ENCODE measurements around the gene FGF12.

The FGF12 gene

DNA sequence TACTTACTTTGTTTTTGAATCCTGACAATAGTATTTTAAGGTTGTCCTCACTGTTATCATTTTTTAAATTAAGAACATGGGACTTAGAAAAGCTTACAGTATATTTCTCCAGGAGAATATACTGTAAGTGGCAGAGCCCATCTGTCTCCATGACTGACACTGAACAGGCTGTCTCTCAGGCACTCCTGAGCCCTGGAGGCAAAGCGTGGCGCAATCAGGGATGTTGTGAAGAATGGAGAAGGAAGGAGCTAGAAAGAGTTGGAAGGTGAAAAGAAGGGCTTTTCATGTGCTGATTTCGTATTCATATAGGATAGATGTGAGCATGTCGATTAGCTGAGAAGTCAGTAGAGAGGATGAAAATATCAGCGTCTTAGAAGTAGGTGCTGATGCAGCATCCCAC is 41.5 kb downstream of the FGF12 start:
- Histone ChIP-seq H3K9ac (ENCODE audit: low read length) (no peak overlapping the region), H3K23ac (ENCODE audit: low read length) (no peak overlapping the region)
- no CpG with 5 or more reads among the region's 5 CpGs for WGBS (ENCODE audit: extremely low coverage, insufficient coverage, insufficient read length)

GRCh38 chr3:192684151-192684550 is 43.2 kb downstream of the FGF12 start:
- Histone ChIP-seq H4K91ac (ENCODE audit: low read depth, low read length) (no peak overlapping the region), H3K9ac (ENCODE audit: low read length) (no peak overlapping the region), H4K8ac (ENCODE audit: low read depth, low read length) (no peak overlapping the region), H3K4ac (ENCODE audit: low read depth, low read length) (no peak overlapping the region), H3K79me2 (ENCODE audit: control insufficient read depth, insufficient read depth, low read length, poor library complexity) (no peaks in the 10 kb centered on the region), H2BK12ac (ENCODE audit: low read length) (no peak overlapping the region), H2BK5ac (ENCODE audit: low read depth, low read length, poor library complexity) (no peak overlapping the region), H3K4me1 (ENCODE audit: control insufficient read depth in 1 of 2, insufficient read depth in 2 of 2, low read length in 2 of 2) (peaks cover 2 to 3% of the 10 kb centered on the region in 2 experiments), H3K23ac (ENCODE audit: low read length) (no peak overlapping the region), H3K27ac (ENCODE audit: low read depth, low read length) (no peak overlapping the region), H3K9me3 (ENCODE audit: insufficient read depth, low read depth, low read length) (peaks cover 1% of the 10 kb centered on the region), H3K36me3 (ENCODE audit: control insufficient read depth in 1 of 2, insufficient read depth in 2 of 2, low read length in 2 of 2) (no peaks in the 10 kb centered on the region), H3K4me3 (ENCODE audit: low read depth, low read length) (no peak overlapping the region), H2AFZ (ENCODE audit: insufficient read depth, low read length, poor library complexity) (no peak overlapping the region), H2BK120ac (ENCODE audit: insufficient read depth, low read length, poor library complexity) (no peak overlapping the region), H3K14ac (ENCODE audit: low read length) (no peak overlapping the region), H3K4me2 (ENCODE audit: low read length) (no peak overlapping the region), H2AK5ac (ENCODE audit: low read length) (no peak overlapping the region), H3K27me3 (ENCODE audit: insufficient read depth, low read length) (no peaks in the 10 kb centered on the region), H4K12ac (ENCODE audit: low read depth, low read length) (no peak overlapping the region), H3K79me1 (ENCODE audit: low read length) (no peaks in the 10 kb centered on the region), H3K18ac (ENCODE audit: low read length) (no peak overlapping the region)
- no peak for DNase-seq
- WGBS (ENCODE audit: extremely low coverage, insufficient coverage, insufficient read length) = no CpG with 5 or more reads among the region's 6 CpGs

More for the DNA sequence above, 41.5 kb downstream of the FGF12 start:
- no peak overlapping the region for H4K91ac ChIP-seq (ENCODE audit: low read depth, low read length)
- no peaks in the 10 kb centered on the region for H3K79me2 ChIP-seq (ENCODE audit: control insufficient read depth, insufficient read depth, low read length, poor library complexity)
- H3K27me3 ChIP-seq (ENCODE audit: insufficient read depth, low read length) = no peaks in the 10 kb centered on the region
- H3K9me3 ChIP-seq (ENCODE audit: insufficient read depth, low read depth, low read length) = peaks cover 1% of the 10 kb centered on the region
- no peak overlapping the region for H4K8ac ChIP-seq (ENCODE audit: low read depth, low read length)
- no peak overlapping the region for H3K4me3 ChIP-seq (ENCODE audit: low read depth, low read length)
- no peak overlapping the region for H4K12ac ChIP-seq (ENCODE audit: low read depth, low read length)
- H2AFZ ChIP-seq (ENCODE audit: insufficient read depth, low read length, poor library complexity) = no peak overlapping the region
- H3K18ac ChIP-seq (ENCODE audit: low read length) = no peak overlapping the region
- no peak overlapping the region for H2AK5ac ChIP-seq (ENCODE audit: low read length)
- no peak overlapping the region for H2BK12ac ChIP-seq (ENCODE audit: low read length)
- H3K14ac ChIP-seq (ENCODE audit: low read length) = no peak overlapping the region
- H3K36me3 ChIP-seq (ENCODE audit: control insufficient read depth in 1 of 2, insufficient read depth in 2 of 2, low read length in 2 of 2) = no peaks in the 10 kb centered on the region
- H3K4ac ChIP-seq (ENCODE audit: low read depth, low read length) = no peak overlapping the region
- H2BK5ac ChIP-seq (ENCODE audit: low read depth, low read length, poor library complexity) = no peak overlapping the region
- H3K27ac ChIP-seq (ENCODE audit: low read depth, low read length) = no peak overlapping the region
- H3K4me1 ChIP-seq (ENCODE audit: control insufficient read depth in 1 of 2, insufficient read depth in 2 of 2, low read length in 2 of 2) = peaks cover 2 to 3% of the 10 kb centered on the region in 2 experiments
- peak; percentile 19 to 57 for DNase-seq
- H2BK120ac ChIP-seq (ENCODE audit: insufficient read depth, low read length, poor library complexity) = no peak overlapping the region
- H3K4me2 ChIP-seq (ENCODE audit: low read length) = no peak overlapping the region
- H3K79me1 ChIP-seq (ENCODE audit: low read length) = no peaks in the 10 kb centered on the region

- H3K4me1 ChIP-seq (ENCODE audit: control insufficient read depth in 1 of 2, insufficient read depth in 2 of 2, low read length in 2 of 2) = no peaks in the 10 kb centered on the region
- H2BK5ac ChIP-seq (ENCODE audit: low read depth, low read length, poor library complexity) = no peak overlapping the region
- H3K14ac ChIP-seq (ENCODE audit: low read length) = no peak overlapping the region
- H3K18ac ChIP-seq (ENCODE audit: low read length) = no peak overlapping the region
- H3K23ac ChIP-seq (ENCODE audit: low read length) = no peak overlapping the region
- no CpG with 5 or more reads among the region's 4 CpGs for WGBS (ENCODE audit: extremely low coverage, insufficient coverage, insufficient read length)
- H2BK12ac ChIP-seq (ENCODE audit: low read length) = no peak overlapping the region
- no peaks in the 10 kb centered on the region for H3K79me1 ChIP-seq (ENCODE audit: low read length)
- H4K91ac ChIP-seq (ENCODE audit: low read depth, low read length) = no peak overlapping the region
- no peaks in the 10 kb centered on the region for H3K27me3 ChIP-seq (ENCODE audit: insufficient read depth, low read length)
- H2AK5ac ChIP-seq (ENCODE audit: low read length) = no peak overlapping the region
- no peaks in the 10 kb centered on the region for H3K9me3 ChIP-seq (ENCODE audit: insufficient read depth, low read depth, low read length)
- H3K4me2 ChIP-seq (ENCODE audit: low read length) = no peak overlapping the region
- no peak overlapping the region for H3K4ac ChIP-seq (ENCODE audit: low read depth, low read length)
- no peak overlapping the region for H3K27ac ChIP-seq (ENCODE audit: low read depth, low read length)
- no peak for DNase-seq
- no peak overlapping the region for H2BK120ac ChIP-seq (ENCODE audit: insufficient read depth, low read length, poor library complexity)
- no peaks in the 10 kb centered on the region for H3K79me2 ChIP-seq (ENCODE audit: control insufficient read depth, insufficient read depth, low read length, poor library complexity)
- H4K12ac ChIP-seq (ENCODE audit: low read depth, low read length) = no peak overlapping the region
- no peak overlapping the region for H3K9ac ChIP-seq (ENCODE audit: low read length)
- H3K4me3 ChIP-seq (ENCODE audit: low read depth, low read length) = no peak overlapping the region
- no peak overlapping the region for H2AFZ ChIP-seq (ENCODE audit: insufficient read depth, low read length, poor library complexity)
- no peak overlapping the region for H4K8ac ChIP-seq (ENCODE audit: low read depth, low read length)
- no peaks in the 10 kb centered on the region for H3K36me3 ChIP-seq (ENCODE audit: control insufficient read depth in 1 of 2, insufficient read depth in 2 of 2, low read length in 2 of 2)
These were observed 51.2 kb downstream of the FGF12 start for GRCh38 chr3:192675958-192676649.

DNA sequence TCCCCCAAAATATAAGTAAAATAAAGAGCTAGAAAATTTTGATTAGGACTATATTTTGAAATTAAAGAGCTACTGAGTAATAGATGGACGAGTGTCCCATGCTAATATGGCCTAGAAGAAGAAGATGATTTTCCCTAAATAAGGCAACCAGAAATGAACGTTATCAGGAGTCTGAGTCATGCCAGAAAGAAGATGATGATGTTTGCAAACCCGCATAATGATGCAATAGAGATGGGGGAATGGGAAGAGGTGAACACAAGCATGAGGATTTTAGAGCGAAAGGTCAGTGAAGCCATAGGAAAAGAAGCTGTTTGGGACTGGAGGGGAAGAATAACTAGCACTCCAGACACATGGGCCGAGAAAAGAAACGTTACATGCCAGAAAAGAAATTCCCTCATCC is 71.7 kb downstream of the FGF12 start:
- Histone ChIP-seq H3K18ac (ENCODE audit: low read length) (no peak overlapping the region), H3K27me3 (ENCODE audit: insufficient read depth, low read length) (no peaks in the 10 kb centered on the region), H3K4me1 (ENCODE audit: control insufficient read depth in 1 of 2, insufficient read depth in 2 of 2, low read length in 2 of 2) (no peaks in the 10 kb centered on the region), H3K23ac (ENCODE audit: low read length) (no peak overlapping the region), H4K8ac (ENCODE audit: low read depth, low read length) (no peak overlapping the region), H2BK12ac (ENCODE audit: low read length) (no peak overlapping the region), H3K14ac (ENCODE audit: low read length) (no peak overlapping the region), H3K79me2 (ENCODE audit: control insufficient read depth, insufficient read depth, low read length, poor library complexity) (no peaks in the 10 kb centered on the region), H4K12ac (ENCODE audit: low read depth, low read length) (no peak overlapping the region), H2AK5ac (ENCODE audit: low read length) (no peak overlapping the region), H2BK5ac (ENCODE audit: low read depth, low read length, poor library complexity) (no peak overlapping the region), H2BK120ac (ENCODE audit: insufficient read depth, low read length, poor library complexity) (no peak overlapping the region), H4K91ac (ENCODE audit: low read depth, low read length) (no peak overlapping the region), H3K4me3 (ENCODE audit: low read depth, low read length) (no peak overlapping the region), H3K27ac (ENCODE audit: low read depth, low read length) (no peak overlapping the region), H3K4ac (ENCODE audit: low read depth, low read length) (no peak overlapping the region), H3K36me3 (ENCODE audit: control insufficient read depth in 1 of 2, insufficient read depth in 2 of 2, low read length in 2 of 2) (no peaks in the 10 kb centered on the region), H2AFZ (ENCODE audit: insufficient read depth, low read length, poor library complexity) (no peak overlapping the region), H3K79me1 (ENCODE audit: low read length) (no peaks in the 10 kb centered on the region), H3K4me2 (ENCODE audit: low read length) (no peak overlapping the region), H3K9me3 (ENCODE audit: insufficient read depth, low read depth, low read length) (no peaks in the 10 kb centered on the region), H3K9ac (ENCODE audit: low read length) (no peak overlapping the region)
- peak; percentile 28 to 88 for DNase-seq
- WGBS (ENCODE audit: extremely low coverage, insufficient coverage, insufficient read length) = no CpG with 5 or more reads among the region's 6 CpGs
